ENCODE results near the gene DDTL. TPM values are rescaled to one million over a fixed set of nuclear protein-coding genes. Genes with fewer than 3 reads are reported as not detected.

Gene DDTL
- total and polyA plus RNA-seq, 2 of the 8 experiments (the other 6 are each of a cell fraction or from before 2014, with no cell fraction given): 2.1 to 3.1 TPM

DNA sequence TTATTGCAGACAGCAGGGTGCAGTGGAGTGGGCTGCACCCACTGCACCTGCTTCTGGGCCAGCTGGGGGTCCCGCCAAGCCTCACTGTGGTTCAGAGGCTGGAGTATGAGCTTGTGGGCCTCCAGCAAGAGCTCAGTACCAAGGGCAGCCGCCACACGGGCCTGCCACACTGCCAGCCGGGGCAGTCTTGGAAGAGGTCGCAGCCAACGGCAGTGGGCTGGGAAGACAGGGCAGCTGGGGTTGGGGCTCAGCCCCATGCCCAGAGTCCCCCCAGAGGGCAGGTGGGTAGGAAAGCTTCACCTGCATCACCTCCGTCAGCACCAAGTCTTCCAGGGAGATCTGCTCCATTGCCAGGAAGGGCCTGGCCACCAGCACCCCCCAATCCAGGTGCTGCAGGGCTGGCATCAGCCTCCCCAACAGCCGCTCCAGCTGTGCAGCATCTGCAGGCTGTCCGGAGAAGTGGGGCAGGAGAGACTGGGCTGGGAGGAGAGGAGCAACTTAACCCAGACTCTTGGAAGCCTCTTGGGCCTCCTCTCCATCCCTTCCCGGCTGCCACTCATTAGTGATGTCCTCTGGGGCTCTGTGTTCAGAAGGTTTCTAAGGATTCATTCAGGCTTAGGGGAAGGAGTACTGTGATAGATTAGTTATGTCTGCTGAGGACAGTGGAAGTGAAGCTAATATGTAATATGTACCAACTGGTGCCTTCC is 39.7 kb downstream of the DDTL start (continued):
- TF ChIP-seq ASH2L (IDR thresholded peaks at IDR 0.05; ENCODE audit: low read length) (no peak), TAF1 (IDR thresholded peaks at IDR 0.05; ENCODE audit: low read depth, low read length) (no peak), TBP (IDR thresholded peaks at IDR 0.05; ENCODE audit: low read depth, low read length) (no peak)

Data from H1 (cell line).